ENCODE data around the gene TJP3. TPM values are rescaled to one million over a fixed set of nuclear protein-coding genes. Genes with fewer than 3 reads are reported as not detected.
A peak's percentile ranks its signal among the peaks of the same experiment; 100 is the strongest.

The TJP3 gene
- total RNA-seq, 1 donor: not detected

DNA sequence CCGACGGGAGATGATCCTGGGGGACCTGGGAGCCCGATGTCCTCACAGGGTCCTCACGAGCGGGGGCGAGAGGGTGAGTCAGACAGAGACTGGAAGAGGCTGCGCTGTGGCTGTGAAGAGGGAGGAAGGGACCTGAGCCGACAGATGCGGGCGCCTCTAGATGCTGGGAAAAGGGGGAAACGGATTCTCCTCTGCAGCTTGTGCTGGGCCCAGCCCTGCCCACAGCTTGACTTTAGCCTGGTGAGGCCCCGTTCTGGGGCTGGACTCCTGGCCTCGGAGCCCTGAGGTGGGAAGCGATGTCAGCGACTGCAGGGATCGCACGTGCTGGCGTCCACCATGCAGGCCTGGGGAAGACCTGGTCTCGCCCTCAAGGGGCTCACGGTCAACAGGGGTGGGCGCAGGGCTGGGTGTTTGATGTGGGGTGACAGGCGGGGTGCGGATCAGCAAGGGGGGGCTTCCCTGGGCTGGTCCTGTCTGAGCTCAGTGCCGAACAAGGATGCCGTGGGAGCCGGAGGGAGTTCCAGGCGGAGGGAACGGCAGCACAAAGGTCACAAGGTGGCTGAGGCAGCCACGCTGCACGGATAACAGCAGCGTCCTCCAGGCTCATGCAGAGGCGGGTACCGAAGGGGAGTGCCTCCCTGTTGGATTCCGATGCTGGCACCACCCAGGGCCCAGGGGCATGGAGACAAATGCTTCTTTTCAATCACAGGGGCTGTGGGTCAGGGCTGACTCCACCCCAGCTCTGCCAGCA is 39.7 kb upstream of the TJP3 start:
- DNase-seq (ENCODE audit: low read depth): peak; percentile 57
- H3K4me3 ChIP-seq (ENCODE audit: low read depth, low read length): no peak overlapping the region
- TF ChIP-seq, protein P1, sequence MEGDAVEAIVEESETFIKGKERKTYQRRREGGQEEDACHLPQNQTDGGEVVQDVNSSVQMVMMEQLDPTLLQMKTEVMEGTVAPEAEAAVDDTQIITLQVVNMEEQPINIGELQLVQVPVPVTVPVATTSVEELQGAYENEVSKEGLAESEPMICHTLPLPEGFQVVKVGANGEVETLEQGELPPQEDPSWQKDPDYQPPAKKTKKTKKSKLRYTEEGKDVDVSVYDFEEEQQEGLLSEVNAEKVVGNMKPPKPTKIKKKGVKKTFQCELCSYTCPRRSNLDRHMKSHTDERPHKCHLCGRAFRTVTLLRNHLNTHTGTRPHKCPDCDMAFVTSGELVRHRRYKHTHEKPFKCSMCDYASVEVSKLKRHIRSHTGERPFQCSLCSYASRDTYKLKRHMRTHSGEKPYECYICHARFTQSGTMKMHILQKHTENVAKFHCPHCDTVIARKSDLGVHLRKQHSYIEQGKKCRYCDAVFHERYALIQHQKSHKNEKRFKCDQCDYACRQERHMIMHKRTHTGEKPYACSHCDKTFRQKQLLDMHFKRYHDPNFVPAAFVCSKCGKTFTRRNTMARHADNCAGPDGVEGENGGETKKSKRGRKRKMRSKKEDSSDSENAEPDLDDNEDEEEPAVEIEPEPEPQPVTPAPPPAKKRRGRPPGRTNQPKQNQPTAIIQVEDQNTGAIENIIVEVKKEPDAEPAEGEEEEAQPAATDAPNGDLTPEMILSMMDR (IDR thresholded peaks at IDR 0.05; ENCODE audit: insufficient read depth, low read depth, low read length): no peak

DNA sequence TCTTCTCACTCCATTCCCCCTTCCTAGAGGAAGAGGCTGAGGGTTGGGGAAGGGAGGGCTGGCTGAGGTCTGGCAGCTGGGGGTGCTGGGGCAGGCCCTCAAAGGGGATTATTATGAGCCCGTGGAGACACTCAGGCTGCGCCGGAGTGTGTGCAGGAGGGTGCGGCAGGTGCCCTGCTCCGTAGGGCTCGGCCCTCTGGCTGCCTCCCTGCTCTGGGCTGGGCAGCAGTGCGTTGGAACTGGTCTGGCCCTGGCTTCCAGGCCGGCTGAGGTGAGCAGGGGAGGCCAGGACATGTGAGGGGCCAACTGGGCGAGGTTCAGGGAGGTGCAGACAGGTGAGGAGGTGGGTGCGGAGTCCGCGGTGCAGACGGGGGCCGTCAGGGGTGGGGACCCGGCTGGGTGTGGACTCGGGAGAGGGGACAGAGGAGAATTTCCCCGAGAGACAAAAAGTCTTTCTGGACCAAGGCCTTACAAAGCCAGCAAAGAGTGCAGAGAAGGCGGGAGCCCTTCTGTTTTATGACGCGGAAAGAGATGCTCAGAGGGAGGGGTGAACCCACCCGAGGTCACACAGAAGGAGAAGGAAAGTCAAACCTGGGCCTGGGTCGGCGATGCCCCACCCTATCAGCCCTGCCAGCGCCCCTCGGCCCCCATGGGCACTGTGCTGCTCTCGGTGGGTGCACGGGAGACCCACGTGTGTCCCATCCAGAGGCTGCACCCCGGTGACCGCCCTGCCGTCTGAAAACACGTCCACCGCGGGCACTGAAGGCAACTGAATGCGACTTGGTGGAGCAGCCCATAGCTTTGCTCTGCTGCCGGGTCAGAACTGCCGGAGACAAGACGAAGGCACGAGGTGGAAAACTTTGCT is 38.9 kb upstream of the TJP3 start:
- TF ChIP-seq, protein P1 (IDR thresholded peaks at IDR 0.05; ENCODE audit: insufficient read depth, low read depth, low read length): no peak
- no peak overlapping the region for H3K4me3 ChIP-seq (ENCODE audit: low read depth, low read length)
- no peak for DNase-seq (ENCODE audit: low read depth)

DNA sequence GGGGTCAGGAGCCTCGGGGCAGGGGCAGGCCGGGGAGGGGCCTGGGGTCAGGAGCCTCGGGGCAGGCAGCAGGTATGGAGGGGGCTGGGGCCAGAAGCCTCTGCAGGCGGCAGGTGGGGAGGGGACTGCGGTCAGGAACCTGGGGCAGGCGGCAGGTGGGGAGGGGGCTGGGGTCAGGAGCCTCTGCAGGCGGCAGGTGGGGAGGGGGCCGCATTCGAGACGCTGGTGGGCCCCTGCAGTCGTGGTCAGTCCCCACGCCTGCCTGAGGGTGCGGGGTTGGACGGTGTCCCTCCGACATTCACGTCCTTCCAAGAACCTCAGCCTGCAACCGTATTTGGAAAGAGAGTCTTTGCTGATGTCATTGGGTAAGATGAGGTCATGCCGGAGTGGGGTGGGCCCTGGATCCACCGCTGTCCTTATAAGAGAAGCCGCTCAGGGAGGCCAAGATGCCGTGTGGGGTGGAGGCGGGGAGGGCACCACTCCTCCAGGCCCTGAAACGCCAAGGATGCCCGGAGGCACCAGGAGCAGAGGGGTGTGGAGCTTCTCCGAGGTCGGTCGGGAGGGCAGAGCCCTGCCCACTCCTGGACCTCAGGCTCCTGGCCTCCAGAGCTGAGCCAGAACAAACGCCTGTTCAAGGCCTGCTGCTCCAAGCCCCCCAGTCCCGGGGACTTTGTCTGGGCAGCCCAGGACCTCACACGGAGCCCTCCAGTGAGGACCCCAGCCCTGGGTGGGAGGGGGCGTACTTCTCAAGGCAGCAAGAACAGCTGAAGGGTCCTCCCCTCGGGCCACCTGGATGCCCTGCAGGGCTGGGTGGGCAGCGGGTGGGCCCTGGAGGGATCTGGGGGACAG is 38.0 kb upstream of the TJP3 start:
- H3K4me3 ChIP-seq (ENCODE audit: low read depth, low read length): no peak overlapping the region
- TF ChIP-seq, protein P1 (IDR thresholded peaks at IDR 0.05; ENCODE audit: insufficient read depth, low read depth, low read length): no peak

GRCh38 chr19:3670796-3671679 is 37.1 kb upstream of the TJP3 start:
- no peak overlapping the region for H3K4me3 ChIP-seq (ENCODE audit: low read depth, low read length)
- TF ChIP-seq, protein P1 (IDR thresholded peaks at IDR 0.05; ENCODE audit: insufficient read depth, low read depth, low read length): no peak

More for the DNA sequence above, 38.0 kb upstream of the TJP3 start:
- peak; percentile 92 for DNase-seq (ENCODE audit: low read depth)

DNA sequence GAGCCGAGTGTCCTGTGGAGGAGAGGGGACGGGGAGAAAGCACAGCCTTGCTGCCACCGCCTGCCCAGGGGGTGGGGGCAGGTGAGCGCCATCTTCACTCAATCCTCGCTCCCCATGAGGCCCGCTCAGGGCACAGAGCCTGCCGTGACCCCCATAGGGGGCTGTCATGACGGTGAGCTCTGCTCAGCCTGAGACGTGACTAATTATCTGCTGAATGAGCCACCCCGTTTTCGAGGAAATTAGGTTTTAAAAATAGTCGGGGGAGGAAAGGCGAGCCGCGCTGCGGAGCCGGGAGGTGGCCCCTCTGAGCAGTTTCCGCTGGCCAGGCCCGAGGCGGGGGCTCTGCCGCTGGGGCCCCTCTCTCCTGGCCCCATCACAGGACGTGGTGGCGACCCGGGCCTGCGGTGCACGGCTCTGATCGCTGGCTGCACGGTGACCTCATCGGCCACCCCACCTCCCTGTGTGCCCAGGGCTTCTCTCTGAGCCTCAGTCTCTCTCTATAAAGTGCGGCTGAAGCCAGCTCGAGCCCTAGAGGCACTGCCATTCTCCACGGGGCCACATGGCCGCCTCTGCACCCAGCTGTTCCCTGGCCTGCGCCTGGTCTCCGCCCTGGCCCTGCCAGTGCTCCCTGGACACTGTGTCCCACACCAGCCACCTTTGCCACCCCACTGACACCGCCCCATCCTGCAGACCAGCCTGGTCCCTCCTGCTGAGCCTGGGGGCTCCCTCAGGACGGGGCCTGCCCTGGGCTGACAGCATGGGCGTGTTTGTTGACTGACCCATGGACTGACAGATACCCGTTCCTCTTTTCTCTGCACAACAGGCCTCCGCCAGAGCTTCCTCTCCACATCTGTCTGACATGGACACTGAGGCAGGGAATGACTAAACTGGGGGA is 36.3 kb upstream of the TJP3 start:
- H3K4me3 ChIP-seq (ENCODE audit: low read depth, low read length): no peak overlapping the region
- peak; percentile 54 for DNase-seq (ENCODE audit: low read depth)
- TF ChIP-seq, protein P1 (IDR thresholded peaks at IDR 0.05; ENCODE audit: insufficient read depth, low read depth, low read length): peak; percentile 6

More at GRCh38 chr19:3670796-3671679, 37.1 kb upstream of the TJP3 start:
- peak; percentile 80 for DNase-seq (ENCODE audit: low read depth)
